Measurements from ENCODE around the gene RFX2.
"Not testable (repeated sequence)": the region's sequence is repeated elsewhere in the genome, so short reads cannot be mapped to it uniquely, and the experiment has no call there.

The RFX2 gene

GRCh38 chr19:6034512-6034911 lies 75.8 kb downstream of the RFX2 start:
- no peak for DNase-seq

DNA sequence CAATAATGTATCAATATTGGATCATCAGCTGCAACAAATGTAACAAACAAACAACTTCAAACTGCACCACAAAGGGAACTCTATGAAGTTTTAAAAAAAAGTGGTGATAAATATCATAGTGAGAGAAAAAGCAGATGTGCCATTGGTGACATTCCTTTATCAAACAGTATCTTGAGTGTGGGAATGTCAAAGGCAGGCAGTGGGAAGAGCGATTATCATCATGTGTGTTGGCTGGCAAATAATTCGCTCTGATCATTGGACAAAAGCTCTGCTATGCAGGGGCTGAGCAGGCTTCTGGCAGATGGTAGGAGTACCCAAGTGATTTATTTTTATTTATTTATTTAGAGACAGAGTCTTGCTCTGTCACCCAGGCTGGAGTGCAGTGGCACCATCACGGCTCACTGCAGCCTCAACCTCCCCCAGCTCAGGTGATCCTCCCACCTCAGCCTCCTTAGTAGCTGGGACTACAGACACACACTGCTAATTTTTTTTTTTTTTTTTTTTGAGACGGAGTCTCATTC lies 76.5 kb downstream of the RFX2 start:
- DNase-seq = no peak

GRCh38 chr19:6032827-6033226 lies 77.5 kb downstream of the RFX2 start:
- DNase-seq = no peak

GRCh38 chr19:6032381-6032780 lies 77.9 kb downstream of the RFX2 start:
- DNase-seq = no peak

DNA sequence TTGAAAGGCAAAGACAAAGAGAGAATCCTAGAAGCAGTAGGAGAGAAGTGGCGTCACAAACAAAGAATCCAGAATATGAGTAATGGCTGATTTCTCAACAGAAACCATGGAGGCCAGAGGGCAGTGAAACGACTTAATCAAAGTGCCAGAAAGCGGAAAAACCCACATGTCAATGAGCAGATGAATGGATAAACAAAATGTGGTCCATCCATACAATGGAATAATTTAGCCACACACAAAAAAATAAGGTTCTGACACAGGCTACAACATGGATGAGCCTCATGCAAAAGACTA lies 80.1 kb downstream of the RFX2 start:
- no peak for DNase-seq

DNA sequence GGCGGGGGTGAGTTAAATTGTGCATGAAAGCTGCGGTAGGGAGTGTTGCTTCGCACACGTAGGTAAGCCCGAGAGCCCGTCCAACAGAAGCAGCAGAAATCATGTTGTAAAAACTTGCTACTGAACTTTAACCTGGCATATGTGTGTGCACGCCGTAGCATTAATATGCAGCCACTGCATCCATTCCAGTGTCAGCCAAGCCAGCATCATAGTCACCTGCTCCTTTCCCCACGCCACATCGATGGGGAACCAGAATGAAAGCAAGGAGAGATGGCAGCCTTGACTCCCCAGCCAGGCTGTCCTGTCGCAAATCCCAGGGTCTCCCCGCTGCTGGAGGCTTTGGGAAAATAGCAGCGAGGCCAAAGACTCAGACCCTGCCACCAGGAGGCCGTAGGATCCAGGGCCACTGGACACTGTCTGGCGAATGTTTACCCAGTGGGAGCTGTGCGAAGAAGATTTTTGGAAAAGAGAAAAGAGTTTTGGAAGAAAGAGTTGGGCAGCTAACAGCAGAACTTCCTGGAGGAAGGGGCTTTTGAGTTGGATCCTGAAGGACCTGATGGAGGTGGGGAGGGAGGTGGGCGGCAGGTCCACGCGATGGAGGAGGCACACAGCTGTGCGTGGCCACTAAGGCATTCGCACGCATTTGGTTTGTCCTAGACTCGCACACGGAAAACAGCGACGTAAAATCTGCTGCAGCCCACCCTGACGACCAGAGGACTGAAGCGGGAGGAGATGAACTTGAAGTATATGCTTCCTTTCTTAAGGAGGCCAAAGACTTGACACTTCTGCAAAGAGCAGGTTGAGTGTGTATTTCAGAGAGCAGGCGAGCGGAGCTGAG lies 83.7 kb downstream of the RFX2 start:
- DNase-seq = no peak

- not testable (repeated sequence) for DNase-seq
These were observed 85.5 kb downstream of the RFX2 start for GRCh38 chr19:6024756-6025155.

- no peak for DNase-seq
These were observed 86.4 kb downstream of the RFX2 start for GRCh38 chr19:6023936-6024335.

GRCh38 chr19:6023085-6023682 lies 87.1 kb downstream of the RFX2 start:
- no peak for DNase-seq

DNA sequence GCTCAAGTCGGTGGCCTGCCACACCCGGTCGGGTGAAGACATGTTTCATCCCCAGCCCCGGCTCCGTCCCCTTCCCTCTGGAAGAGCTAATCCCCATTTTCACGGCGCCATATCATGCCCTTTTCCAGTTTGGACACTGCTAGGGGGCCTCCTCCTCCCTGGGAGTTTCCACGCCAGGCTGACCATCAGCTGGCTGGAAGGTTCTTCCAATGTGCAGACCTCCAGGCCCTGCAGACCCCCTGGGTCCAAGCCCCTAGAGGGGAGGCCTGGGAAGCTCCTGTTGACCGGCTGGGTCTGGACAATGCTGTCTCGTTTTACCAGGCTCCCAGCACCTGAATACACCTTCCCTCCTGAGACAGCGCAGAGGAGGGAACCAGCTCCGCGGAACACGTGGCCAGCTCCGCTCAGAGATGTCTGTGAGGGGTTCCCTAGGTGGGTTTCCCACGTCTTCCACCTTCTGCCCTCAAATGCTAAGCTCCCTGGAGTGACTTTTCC lies 87.7 kb downstream of the RFX2 start:
- DNase-seq = no peak

DNA sequence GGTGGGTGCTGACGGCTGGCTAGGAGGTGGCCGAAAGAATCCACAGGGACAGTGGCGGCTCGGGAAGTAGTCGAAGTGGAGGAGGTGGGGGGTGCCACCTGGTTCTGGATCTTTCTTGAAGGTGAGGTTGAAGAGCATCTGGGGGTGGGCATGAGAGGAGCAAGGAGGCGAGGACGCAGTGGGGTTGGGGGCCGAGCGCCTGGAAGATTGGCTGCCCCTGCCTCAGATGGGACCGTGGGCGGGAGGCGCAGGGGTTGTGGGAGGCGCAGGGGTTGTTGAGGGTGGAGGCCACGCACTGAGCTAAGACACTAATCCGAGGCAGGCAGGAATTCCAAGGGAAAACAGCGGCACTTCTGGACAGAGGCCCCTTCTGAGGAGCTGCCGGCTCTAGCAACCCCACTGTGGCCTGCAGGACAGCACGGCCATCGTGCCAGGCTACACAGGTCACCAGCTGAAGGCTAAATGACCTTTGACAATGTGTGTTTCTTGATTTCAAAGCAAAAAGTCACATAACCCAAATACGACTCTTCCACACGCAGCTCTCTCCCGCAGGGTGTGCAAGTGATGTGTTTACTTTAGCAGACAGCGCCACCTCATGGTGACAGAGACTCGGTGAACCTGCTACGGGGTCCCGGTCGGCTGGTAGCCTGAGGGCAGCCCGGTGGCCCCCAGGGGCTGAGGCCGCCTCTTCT lies 88.3 kb downstream of the RFX2 start:
- DNase-seq = peak; percentile 26 to 68 (median 58)

- DNase-seq = no peak
These were observed 89.1 kb downstream of the RFX2 start for GRCh38 chr19:6020972-6021805.

GRCh38 chr19:6020166-6020882 lies 90.0 kb downstream of the RFX2 start:
- no peak for DNase-seq

DNA sequence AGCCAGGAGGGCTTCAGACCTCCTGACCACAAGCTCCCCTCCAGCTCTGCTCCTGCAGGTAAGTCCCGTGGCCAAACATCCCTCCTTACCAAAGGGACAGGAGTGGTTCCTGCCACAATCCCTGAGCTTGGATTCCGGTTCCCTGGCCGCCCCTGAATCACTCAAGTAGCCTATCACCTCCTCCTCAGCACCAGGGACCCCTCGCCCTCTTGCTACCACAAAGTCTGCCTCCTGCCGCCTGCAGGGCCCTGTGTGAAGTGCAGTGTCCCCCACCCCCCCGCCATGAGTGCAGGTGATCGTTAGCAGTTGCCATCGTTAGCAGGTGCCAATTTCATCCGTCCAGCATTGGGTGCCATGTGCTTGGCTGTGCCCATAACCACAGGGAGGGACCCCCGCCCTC lies 91.5 kb downstream of the RFX2 start:
- DNase-seq = no peak

DNA sequence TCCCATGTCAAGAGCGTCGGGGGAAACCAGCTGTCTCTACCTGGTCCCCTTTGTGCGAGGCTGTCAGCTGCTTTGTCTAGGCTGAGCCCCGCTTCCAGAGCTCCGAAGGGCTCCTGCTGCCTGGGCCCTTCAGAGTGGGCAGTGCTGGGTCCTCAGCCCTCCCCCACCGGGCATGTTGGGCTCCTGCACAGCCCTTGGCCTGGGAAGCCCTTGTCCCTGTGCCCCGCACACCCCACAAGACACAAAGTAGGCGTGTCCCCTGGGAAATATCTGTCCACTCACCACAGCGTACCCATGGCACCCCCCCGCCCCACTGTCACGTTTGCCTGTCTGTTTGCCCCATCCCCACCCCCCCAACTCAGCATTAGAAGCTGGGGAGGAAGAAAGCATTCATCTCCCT lies 92.7 kb downstream of the RFX2 start:
- DNase-seq = no peak

DNA sequence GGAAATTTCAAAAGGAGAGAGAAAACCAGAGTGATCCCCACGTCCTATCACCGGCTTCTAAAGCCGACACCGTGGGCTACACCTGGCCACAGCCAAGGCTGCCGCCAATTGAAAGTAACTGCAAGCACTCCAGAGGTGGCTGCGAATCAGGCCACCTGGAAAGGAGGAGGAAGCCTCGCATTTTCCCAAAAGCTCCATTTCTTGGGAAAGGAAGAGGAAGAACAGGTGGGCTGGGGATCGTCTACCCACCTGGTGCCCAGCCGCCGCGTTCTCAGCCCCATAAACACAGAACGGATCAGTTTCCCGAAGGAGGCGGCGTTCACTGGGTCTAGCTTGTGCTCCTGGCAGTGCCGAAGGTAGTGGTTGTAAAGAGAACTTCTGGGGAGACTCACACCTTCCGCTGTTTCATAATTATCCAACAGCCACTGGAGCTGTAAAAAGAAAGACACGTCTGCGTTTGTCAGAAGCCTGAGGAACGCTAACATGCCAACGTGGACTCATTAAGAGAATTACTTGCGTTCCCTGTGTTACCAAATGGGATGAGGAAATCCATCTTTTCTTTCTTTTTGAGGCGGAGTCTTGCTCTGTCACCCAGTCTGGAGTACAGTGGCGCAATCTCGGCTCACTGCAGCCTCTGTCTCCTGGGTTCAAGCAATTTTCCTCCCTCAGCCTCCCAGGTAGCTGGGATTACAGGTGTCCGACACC lies 94.3 kb downstream of the RFX2 start:
- no peak for DNase-seq

- no peak for DNase-seq
These were observed 95.7 kb downstream of the RFX2 start for GRCh38 chr19:6014551-6015135.

DNA sequence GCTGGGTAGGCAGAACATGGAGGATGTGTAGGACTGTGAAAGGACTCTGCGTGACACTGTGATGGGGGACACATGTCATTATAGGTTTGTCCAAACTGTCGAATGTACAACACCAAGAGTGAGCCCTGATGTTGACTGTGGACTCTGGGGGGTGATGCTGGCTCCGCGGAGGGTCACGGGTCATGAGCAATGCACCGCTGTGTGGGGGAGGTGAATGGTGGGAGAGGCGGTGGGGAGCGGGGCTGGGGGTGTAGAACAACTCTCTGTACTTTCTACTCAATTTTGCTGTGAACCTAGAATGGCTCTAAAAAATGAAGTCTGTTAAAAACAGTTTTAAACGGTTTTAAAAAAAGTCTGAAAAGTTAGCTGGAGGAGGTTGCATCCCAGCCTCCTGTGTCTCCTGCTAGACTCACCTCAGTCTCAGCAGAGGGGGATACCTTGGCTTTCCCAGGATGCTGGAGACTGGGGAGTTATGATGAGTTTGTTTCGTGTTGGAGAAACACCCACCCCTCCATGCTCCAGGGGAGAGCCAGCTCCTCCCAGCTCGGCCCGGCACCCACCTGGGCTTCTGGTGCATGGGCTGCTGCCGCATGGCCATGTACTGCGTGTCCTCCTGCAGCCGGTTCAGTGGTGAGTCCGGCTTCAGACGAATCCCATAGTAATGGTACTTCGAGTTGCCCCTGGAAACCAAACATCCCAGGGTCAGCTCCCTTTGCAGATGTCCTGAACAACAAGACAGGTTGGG lies 97.7 kb downstream of the RFX2 start:
- DNase-seq = no peak

DNA sequence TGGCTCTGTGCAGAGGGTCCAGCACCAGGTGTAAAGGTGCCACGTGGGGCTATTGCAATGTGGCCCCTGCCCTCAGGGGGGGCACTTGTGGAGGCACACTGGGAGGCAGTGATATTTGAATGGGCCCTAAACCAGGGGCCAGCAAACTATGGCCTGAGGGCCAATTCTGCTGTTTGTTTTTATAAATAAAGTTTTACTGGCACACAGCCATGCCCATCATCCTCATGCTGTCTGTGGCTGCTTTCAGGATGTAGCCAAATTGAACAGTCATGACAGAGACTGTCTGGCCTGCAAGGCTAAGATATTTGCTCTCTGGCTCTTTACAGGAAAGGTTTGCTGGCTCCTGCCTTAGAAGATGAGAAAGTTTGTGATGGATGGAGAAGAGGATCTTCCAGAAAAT lies 98.5 kb downstream of the RFX2 start:
- no peak for DNase-seq

DNA sequence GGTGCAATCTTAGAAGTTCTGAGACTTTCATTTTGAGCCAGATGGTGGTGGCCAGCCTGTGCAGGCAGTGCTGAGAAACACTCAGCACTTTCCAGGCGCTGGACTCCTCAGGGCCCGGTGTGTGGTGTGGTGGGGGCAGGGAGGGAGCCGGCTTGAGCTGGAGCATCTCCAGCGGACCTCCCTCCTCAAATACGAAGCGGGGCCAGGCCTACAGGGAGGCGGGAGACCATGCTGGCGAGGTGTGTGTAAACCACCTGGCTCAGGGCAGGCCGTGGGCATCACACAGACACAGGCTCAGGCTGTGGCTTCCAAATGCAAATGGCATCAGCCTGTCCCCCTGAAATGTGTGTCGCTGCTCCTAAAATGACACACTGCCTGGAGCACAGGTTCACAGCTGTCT lies 99.1 kb downstream of the RFX2 start:
- no peak for DNase-seq
